K562 (cell line): ENCODE results near the gene GGACT. TPM values are rescaled to one million over a fixed set of nuclear protein-coding genes. Genes with fewer than 3 reads are reported as not detected.

Experiments
- COPS2 ChIP-seq: fragments of 450-650 bp; conservative IDR thresholded peaks from 2 replicates; pipeline ENCODE4 v1.6.1; 2016; ENCODE audit warnings: mild to moderate bottlenecking, moderate library complexity
- HOMEZ ChIP-seq: fragments of 250-450 bp; sonication (Bioruptor Pico); IDR thresholded peaks from 2 replicates; pipeline ENCODE4 v1.4.0; 2020; ENCODE audit warnings: mild to moderate bottlenecking, moderate library complexity
- KAT8 ChIP-seq: fragments of 450-650 bp; IDR thresholded peaks from 2 replicates; pipeline ENCODE4 v1.6.1; 2016; ENCODE audit warnings: low read depth, mild to moderate bottlenecking
- RB1 ChIP-seq: fragments of 450-650 bp; IDR thresholded peaks from 2 replicates; pipeline ENCODE4 v1.6.1; 2017; ENCODE audit warnings: low read depth, mild to moderate bottlenecking
- RBM39 ChIP-seq: fragments of 200-400 bp; formaldehyde crosslinking; optimal IDR thresholded peaks from 2 replicates; pipeline ENCODE3; 2018; ENCODE audit warnings: low read depth, low read length
- RNF219 ChIP-seq: fragments of 250-450 bp; sonication (Bioruptor Pico); IDR thresholded peaks from 2 replicates; pipeline ENCODE4 v1.5.0; 2022; ENCODE audit warnings: mild to moderate bottlenecking
- SMAD3 ChIP-seq: fragments of 450-650 bp; formaldehyde crosslinking; conservative IDR thresholded peaks from 2 replicates; pipeline ENCODE4 v1.4.0; 2020; ENCODE audit warnings: mild to moderate bottlenecking
- ZNF121 ChIP-seq: sonication (generic); formaldehyde crosslinking; conservative IDR thresholded peaks from 2 replicates; pipeline ENCODE4 v1.8.0; 2022; ENCODE audit warnings: missing genetic modification reagents
- ZNF316 ChIP-seq: fragments of 450-650 bp; IDR thresholded peaks from 2 replicates; pipeline ENCODE4 v1.6.1; 2016
- ZNF830 ChIP-seq: fragments of 250-450 bp; sonication (Bioruptor Pico); IDR thresholded peaks from 2 replicates; pipeline ENCODE4 v1.5.0; 2021; ENCODE audit warnings: mild to moderate bottlenecking
- polyA plus RNA-seq, 8 experiments: library from polyadenylated mRNA; depleted of rRNA in 4 of 8; stranded (reverse) in 5 of 8; unstranded in 3 of 8; fragments of >200 nt; fragmentation: Nextera tagmentation in 2 of 8; fragmentation: Illumina TruSeq in 1 of 8; extraction: Ambion mirVana in 2 of 8; extraction: Trizol in 1 of 8; gene quantifications; 2 replicates each; pipeline versions ENCODE4 v1.2.1 to v1.2.3, GENCODE V29; 2011 to 2014; ENCODE audit warnings: inconsistent platforms in 1 of 8, missing spikeins in 1 of 8
- total RNA-seq, 7 experiments: library from RNA; depleted of rRNA in 6 of 7; stranded (reverse); fragments of >200 nt in 6 of 7; fragmentation: Illumina TruSeq in 2 of 7; extraction: Trizol in 2 of 7; gene quantifications; 2 replicates each; pipeline versions ENCODE4 v1.2.1 to v1.2.3, GENCODE V29; 2011 to 2021; ENCODE audit warnings: low replicate concordance in 1 of 7
- TF ChIP-seq, protein P1 (sequence below): fragments of 450-650 bp; IDR thresholded peaks from 2 replicates; pipeline ENCODE4 v1.6.1; 2014; ENCODE audit warnings: low read depth, mild to moderate bottlenecking, moderate library complexity, borderline replicate concordance

Gene GGACT
- total and polyA plus RNA-seq, 9 of the 15 experiments (the other 6 are each of a cell fraction or from before 2014, with no cell fraction given) = 0.20 to 3.2 (median 1.7) TPM

GRCh38 chr13:100517728-100518127 is 70.9 kb downstream of the GGACT start (continued):
- TF ChIP-seq SMAD3 (CRISPR knock-in tag) (no peak), RB1 (no peak), RNF219 (CRISPR knock-in tag) (no peak), RBM39 (no peak), COPS2 (no peak), KAT8 (no peak), ZNF121 (CRISPR knock-in tag) (no peak), HOMEZ (CRISPR knock-in tag) (no peak), ZNF830 (CRISPR knock-in tag) (no peak), ZNF316 (no peak)
- TF ChIP-seq, protein P1, sequence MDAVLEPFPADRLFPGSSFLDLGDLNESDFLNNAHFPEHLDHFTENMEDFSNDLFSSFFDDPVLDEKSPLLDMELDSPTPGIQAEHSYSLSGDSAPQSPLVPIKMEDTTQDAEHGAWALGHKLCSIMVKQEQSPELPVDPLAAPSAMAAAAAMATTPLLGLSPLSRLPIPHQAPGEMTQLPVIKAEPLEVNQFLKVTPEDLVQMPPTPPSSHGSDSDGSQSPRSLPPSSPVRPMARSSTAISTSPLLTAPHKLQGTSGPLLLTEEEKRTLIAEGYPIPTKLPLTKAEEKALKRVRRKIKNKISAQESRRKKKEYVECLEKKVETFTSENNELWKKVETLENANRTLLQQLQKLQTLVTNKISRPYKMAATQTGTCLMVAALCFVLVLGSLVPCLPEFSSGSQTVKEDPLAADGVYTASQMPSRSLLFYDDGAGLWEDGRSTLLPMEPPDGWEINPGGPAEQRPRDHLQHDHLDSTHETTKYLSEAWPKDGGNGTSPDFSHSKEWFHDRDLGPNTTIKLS = no peak
